Measurements from ENCODE around the gene UNCX.
"Not testable (repeated sequence)": the region's sequence is repeated elsewhere in the genome, so short reads cannot be mapped to it uniquely, and the experiment has no call there.

The UNCX gene

DNA sequence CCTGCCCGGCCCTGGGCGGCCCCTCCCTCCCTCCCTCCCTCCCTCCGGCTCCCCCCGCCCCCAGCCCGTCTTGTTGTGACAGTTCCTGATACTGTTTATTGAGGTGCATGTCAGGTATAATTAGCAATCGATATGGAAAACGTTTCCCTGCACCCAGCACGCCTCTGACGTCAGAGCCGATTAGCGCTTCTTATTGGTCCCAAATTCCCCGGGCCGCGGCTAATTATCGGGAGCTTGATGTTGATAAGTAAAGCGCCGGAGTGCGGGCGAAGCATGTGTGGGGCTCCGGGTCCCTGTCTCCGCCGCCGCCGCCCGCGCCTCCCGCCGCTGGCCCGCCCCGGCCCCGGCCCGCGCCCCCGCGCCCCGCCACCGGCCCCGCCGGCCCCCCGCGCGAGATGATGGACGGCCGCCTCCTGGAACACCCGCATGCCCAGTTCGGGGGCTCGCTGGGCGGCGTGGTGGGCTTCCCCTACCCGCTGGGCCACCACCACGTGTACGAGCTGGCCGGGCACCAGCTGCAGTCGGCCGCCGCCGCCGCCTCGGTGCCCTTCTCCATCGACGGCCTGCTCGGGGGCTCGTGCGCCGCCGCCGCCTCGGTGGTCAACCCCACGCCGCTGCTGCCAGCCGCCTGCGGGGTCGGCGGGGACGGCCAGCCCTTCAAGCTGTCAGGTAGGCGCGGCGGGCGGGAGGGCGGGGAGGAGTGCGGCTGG lies at the start of gene UNCX:
UNCX (plus strand) TSS at position 250 of the 710 bp plus-strand sequence; CDS start at position 396, 146 bp downstream.
- DNase-seq (ENCODE audit: low read depth in 2 of 2) = no peak

- DNase-seq (ENCODE audit: low read depth in 2 of 2) = no peak
Observed at GRCh38 chr7:1187127-1187526, 45.5 kb upstream of the UNCX start.

DNA sequence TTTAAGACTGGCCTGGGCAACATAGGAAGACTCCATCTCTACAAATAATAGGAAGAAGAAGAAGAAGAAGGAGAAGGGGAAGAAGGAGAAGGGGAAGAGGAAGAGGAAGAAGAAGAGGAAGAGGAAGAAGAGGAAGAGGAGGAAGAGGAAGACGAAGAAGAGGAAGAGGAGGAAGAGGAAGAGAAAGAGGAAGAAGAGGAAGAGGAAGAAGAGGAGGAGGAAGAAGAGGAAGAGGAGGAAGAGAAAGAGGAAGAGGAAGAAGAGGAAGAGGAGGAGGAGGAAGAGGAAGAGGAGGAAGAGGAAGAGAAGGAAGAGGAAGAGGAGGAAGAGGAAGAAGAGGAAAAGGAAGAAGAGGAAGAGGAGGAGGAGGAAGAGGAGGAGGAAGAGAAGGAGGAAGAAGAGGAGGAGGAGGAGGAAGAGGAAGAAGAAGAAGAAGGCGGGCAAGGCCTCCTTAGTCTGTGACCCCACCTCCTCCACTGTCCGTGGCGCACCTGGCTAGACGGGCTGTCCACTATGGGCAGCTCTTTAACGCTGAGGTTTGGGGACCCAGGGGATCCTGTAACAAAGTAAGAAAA lies 43.9 kb upstream of the UNCX start:
- DNase-seq (ENCODE audit: low read depth in 2 of 2) = no peak

DNA sequence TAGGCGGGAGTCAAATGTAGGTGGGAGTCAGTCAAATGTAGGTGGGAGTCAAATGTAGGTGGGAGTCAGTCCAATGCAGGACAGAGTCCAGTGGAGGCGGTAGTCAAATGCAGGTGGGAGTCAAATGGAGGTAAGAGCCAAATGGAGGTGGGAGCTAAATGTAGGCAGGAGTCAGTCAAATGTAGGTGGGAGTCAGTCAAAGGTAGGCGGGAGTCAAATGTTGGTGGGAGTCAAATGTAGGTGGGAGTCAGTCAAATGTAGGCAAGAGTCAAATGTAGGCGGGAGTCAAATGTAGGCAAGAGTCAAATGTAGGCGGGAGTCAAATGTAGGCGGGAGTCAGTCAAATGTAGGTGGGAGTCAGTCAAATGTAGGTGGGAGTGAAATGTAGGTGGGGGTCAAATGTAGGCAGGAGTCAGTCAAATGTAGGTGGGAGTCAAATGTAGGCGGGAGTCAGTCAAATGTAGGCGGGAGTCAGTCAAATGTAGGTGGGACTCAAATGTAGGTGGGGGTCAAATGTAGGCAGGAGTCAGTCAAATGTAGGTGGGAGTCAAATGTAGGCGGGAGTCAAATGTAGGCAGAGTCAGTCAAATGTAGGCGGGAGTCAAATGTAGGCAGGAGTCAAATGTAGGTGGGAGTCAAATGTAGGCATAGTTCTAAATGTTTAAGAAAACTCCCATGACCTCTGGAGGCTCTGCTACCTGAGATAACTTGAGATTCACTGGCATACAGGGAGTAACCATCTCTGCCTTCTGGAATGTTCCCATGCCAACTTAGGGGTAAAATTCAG lies 42.5 kb upstream of the UNCX start:
- DNase-seq (ENCODE audit: low read depth in 2 of 2) = no peak

DNA sequence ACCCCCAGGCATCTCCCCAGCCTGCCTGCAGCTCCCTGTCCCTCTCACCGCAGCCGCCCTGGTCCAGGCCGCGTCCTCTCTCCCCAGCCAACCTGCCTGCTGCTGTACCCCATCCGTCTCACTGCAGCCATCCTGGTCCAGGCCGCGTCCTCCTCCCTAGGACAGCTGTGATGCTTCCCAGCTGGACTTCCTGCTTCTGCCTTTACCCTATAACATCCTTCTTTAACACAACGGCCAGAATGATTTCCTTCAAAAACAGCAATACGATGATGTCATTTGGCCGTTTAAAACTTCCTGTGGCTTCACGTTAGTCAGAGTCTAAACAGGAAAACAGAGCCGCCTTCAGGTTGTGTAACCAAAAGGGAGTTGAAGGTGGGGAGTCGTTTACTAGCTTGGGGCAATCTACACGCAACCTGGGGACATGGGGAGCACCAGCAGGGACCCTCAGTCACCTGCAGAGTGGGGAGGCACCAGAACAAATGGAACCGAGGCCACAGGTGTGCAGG lies 40.4 kb upstream of the UNCX start:
- DNase-seq (ENCODE audit: low read depth in 2 of 2) = peak in 1 of 2 donors; percentile 15

DNA sequence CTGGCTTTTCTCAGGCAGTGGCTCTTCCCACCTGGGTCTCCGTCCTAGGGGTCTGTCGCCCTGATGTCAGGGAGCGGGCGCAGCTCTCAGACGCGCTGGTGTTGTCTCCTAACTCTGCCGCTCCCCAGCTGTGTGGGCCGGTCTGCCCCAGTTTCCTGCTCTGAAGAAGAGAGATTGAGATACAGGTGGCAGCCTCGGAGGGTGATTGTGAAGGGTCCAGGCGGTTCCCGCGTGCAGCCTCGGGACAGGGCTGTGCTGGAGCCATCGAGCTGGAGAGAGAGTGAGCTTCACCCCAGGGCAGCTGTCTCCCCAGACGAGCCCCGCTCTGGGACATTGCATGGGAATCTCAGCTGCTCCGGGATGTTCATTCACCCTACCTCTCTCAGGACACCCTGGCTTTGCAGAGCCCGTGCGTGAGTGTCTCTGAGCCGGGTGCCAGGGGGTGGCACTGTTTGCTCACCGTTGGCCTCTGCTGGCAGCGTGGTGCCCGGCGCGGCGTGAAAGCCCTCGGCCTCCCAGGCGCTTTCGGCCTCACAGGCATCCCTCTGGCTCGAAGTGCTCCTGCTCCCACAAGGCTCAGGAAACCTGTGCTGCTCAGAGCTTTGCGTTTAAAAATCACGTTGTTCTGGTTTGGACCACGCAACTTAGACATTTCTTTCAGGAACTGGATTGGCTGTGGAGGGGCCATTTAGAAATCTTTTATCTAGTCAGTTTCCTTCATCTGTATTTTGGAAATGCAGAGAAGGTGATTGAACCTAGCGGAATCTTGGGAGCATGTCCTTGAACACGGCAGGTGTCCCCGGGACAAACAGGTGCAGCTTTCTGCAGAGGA lies 38.9 kb upstream of the UNCX start:
- DNase-seq (ENCODE audit: low read depth in 2 of 2) = peak in 1 of 2 donors; percentile 21

- not testable (repeated sequence) for DNase-seq (ENCODE audit: low read depth in 2 of 2)
Observed at GRCh38 chr7:1196441-1196840, 36.2 kb upstream of the UNCX start.

GRCh38 chr7:1196950-1197349 lies 35.7 kb upstream of the UNCX start:
- no peak for DNase-seq (ENCODE audit: low read depth in 2 of 2)

- DNase-seq (ENCODE audit: low read depth in 2 of 2) = no peak
Observed at GRCh38 chr7:1197997-1198625, 34.6 kb upstream of the UNCX start.

DNA sequence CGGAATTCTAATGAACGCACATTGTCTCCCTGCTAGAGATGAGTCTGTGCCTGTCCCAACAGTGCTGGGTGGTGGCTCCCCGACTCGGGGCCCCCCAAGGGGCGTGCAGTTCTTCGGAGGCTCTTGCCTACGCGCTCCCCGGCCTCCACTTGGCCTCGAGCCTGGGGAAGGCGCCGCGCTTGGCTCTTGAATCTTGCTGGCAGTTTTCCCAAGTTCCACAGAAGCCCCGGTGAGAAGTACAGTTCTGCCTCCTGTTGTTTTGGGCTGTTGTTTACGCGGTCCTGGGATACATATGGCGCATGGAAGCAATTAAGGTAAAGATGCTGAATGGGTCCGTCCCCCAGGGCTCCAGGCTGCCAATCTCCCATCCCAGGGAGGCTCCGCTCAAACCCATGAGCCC lies 32.6 kb upstream of the UNCX start:
- no peak for DNase-seq (ENCODE audit: low read depth in 2 of 2)

- DNase-seq (ENCODE audit: low read depth in 2 of 2) = no peak
Observed at GRCh38 chr7:1201916-1202315, 30.8 kb upstream of the UNCX start.

DNA sequence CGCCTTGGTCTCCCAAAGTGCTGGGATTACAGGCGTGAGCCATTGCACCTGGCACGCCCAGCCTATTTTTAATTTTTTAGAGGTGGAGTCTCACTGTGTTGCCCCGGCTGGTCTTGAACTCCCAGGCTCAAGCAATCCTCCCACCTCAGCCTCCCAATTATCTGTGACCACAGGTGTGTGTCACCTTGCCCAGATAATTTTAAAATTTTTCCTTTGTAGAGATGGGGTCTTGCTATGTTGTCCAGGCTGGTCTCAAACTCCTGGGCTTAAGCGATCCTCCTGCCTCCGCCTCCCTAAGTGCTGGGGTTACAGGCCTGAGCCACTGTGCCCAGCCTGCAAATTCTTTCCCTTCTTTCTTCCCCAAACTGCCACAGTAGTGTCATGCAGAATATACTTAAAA lies 29.8 kb upstream of the UNCX start:
- DNase-seq (ENCODE audit: low read depth in 2 of 2) = not testable (repeated sequence)

DNA sequence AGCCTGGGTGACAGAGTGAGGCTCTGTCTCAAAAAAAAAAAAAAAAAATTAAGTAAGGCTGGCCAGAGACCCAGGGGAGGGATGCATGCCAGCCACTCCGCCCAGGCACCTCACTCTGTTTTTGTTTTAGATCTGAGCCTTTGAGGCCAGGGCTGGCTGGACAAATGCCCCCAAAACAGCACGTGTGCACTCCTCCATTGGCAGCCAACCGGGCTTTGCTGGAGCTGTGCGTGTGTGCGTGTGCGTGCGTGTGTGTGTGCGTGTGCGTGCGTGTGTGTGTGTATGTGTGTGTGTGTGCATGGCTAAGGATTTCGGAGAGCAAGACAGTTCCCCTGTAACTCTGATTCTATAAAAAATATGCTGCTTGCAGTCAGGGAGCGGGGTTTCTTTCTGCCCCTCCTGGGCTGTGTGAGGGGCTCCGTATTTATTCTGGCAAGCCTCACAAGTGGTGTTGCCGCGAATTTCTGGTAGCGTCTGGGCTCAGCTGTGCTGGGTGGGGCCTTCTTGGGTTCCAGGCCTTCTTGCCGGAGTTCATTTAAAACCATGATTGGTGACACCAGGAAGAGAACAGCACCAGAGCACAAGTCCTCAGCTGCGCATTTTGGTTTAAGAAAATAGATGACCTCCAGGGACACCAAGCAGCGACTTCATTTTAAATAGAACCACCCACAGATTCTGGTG lies 28.1 kb upstream of the UNCX start:
- no peak for DNase-seq (ENCODE audit: low read depth in 2 of 2)

DNA sequence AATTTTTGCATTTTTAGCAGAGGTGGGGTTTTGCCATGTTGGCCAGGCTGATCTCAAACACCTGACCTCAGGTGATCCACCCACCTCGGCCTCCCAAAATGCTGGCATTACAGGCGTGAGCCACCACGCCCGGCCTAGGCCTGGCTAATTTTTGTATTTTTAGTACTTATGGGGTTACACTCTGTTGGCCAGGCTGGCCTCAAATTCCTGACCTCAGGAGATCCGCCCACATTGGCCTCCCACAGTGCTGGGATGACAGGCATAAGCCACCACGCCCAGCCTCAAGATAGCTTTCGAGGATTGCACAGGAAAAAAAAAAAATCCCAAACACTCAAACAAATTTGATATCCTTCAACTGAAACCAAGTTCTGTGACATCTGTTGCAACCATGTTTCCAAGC lies 26.9 kb upstream of the UNCX start:
- DNase-seq (ENCODE audit: low read depth in 2 of 2) = not testable (repeated sequence)

GRCh38 chr7:1209097-1209496 lies 23.6 kb upstream of the UNCX start:
- no peak for DNase-seq (ENCODE audit: low read depth in 2 of 2)

- DNase-seq (ENCODE audit: low read depth in 2 of 2) = no peak
Observed at GRCh38 chr7:1210321-1210978, 22.2 kb upstream of the UNCX start.

- DNase-seq (ENCODE audit: low read depth in 2 of 2) = no peak
Observed at GRCh38 chr7:1210979-1211608, 21.6 kb upstream of the UNCX start.

DNA sequence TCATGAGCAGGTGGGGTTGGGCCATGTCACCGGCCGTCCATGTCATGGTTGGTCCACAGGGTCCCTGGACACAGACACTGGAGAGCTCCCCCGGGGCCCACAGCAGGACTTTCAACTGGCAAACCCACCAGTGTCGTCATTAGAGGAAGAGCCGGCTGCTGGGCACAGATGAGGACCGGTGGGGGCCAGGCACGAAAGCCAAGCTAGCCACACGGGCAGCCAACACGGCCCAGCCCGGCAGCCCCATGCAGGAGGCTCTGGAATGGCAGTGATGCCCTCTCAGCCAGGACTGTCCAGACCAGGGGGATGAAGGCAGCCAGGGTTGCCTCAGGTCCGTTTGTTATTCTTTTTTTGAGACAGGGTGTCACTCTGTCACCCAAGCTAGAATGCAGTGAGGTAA lies 21.1 kb upstream of the UNCX start:
- DNase-seq (ENCODE audit: low read depth in 2 of 2) = no peak

- not testable (repeated sequence) for DNase-seq (ENCODE audit: low read depth in 2 of 2)
Observed at GRCh38 chr7:1212025-1212424, 20.6 kb upstream of the UNCX start.

DNA sequence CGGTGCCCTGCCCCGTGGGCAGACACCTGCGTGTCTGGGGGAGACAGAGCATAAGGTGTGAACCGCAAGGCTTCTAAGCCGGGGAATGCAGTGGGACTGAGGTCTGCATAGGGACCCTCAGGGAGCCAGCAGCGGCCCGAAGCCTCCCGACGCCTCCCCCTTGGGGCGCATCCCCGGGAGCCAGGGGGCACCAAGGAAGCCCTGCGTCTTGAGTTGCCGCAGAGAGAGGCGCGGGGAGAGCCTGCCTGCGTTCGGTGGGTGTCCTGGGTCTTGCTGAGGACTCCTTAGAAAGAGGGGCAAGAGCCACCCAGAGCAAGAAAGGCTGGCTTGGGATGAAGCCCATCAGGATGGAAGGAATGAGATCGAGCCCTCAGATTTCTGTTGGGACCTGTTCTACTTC lies 18.2 kb upstream of the UNCX start:
- DNase-seq (ENCODE audit: low read depth in 2 of 2) = no peak

All from stimulated activated CD4-positive, alpha-beta T cell treated with anti-CD3 and anti-CD28 coated beads, Interleukin-1b, Interleukin-23, amount 100 ng/mL, for 4 hours (primary cell).